Pons (tissue), 1 donor: ENCODE data around the gene VDAC2.
"Not testable (repeated sequence)": the region's sequence is repeated elsewhere in the genome, so short reads cannot be mapped to it uniquely, and the experiment has no call there.

ENCODE experiments used
- DNase-seq: peaks from one replicate; pipeline ENCODE4 v3.0.0-alpha.2; 2016; ENCODE audit warnings: low spot score

The VDAC2 gene

GRCh38 chr10:75210282-75211006 is at the start of gene VDAC2:
Gene VDAC2 (plus strand): TSS chr10:75210796. CDS start chr10:75211159, 363 bp downstream.
- peak; percentile 85 for DNase-seq

GRCh38 chr10:75165684-75166622 is 44.6 kb upstream of the VDAC2 start:
- DNase-seq, result no peak

- no peak for DNase-seq
Observed at GRCh38 chr10:75166623-75166972, 44.0 kb upstream of the VDAC2 start.

- DNase-seq, result no peak
Observed at GRCh38 chr10:75168275-75168674, 42.3 kb upstream of the VDAC2 start.

- no peak for DNase-seq
Observed at GRCh38 chr10:75170215-75170614, 40.4 kb upstream of the VDAC2 start.

GRCh38 chr10:75175046-75175445 is 35.5 kb upstream of the VDAC2 start:
- no peak for DNase-seq

GRCh38 chr10:75176046-75176445 is 34.5 kb upstream of the VDAC2 start:
- no peak for DNase-seq

- no peak for DNase-seq
Observed at GRCh38 chr10:75176736-75177135, 33.9 kb upstream of the VDAC2 start.

GRCh38 chr10:75179657-75180177 is 30.9 kb upstream of the VDAC2 start:
- no peak for DNase-seq

- DNase-seq, result no peak
Observed at GRCh38 chr10:75180592-75180991, 30.0 kb upstream of the VDAC2 start.

GRCh38 chr10:75181073-75181472 is 29.5 kb upstream of the VDAC2 start:
- DNase-seq, result no peak

- no peak for DNase-seq
Observed at GRCh38 chr10:75186310-75186709, 24.3 kb upstream of the VDAC2 start.

GRCh38 chr10:75187961-75188426 is 22.6 kb upstream of the VDAC2 start:
- DNase-seq, result peak; percentile 56

GRCh38 chr10:75188522-75188921 is 22.1 kb upstream of the VDAC2 start:
- not testable (repeated sequence) for DNase-seq

GRCh38 chr10:75189266-75190096 is 21.1 kb upstream of the VDAC2 start:
- DNase-seq, result no peak

- no peak for DNase-seq
Observed at GRCh38 chr10:75191821-75192568, 18.6 kb upstream of the VDAC2 start.

GRCh38 chr10:75194625-75195024 is 16.0 kb upstream of the VDAC2 start:
- not testable (repeated sequence) for DNase-seq

GRCh38 chr10:75195035-75195763 is 15.4 kb upstream of the VDAC2 start:
- DNase-seq, result no peak

GRCh38 chr10:75197066-75197465 is 13.5 kb upstream of the VDAC2 start:
- DNase-seq, result no peak

GRCh38 chr10:75197906-75198305 is 12.7 kb upstream of the VDAC2 start:
- peak; percentile 82 for DNase-seq
